GM18517 (cell line): ENCODE data around the gene PDE9A.

Experiments used
- ATAC-seq: cut with Tn5 transposase; IDR thresholded peaks from one replicate; pipeline ENCODE4 v1.9.1; 2021; ENCODE audit warnings: mild to moderate bottlenecking, moderate library complexity; ENCODE audit not compliant: unreplicated experiment

The PDE9A gene

GRCh38 chr21:42767561-42767835, 114.1 kb downstream of the PDE9A start:
- no peak for ATAC-seq

- ATAC-seq, result no peak
Observed at GRCh38 chr21:42768324-42769121, 115.1 kb downstream of the PDE9A start.

- no peak for ATAC-seq
Observed at GRCh38 chr21:42769183-42769819, 115.9 kb downstream of the PDE9A start.

- no peak for ATAC-seq
Observed at GRCh38 chr21:42769820-42770716, 116.6 kb downstream of the PDE9A start.

GRCh38 chr21:42770717-42771502, 117.5 kb downstream of the PDE9A start:
- ATAC-seq, result no peak

- no peak for ATAC-seq
Observed at GRCh38 chr21:42771503-42771805, 118.0 kb downstream of the PDE9A start.

- ATAC-seq, result no peak
Observed at GRCh38 chr21:42775123-42775522, 121.7 kb downstream of the PDE9A start.

GRCh38 chr21:42775891-42776290, 122.5 kb downstream of the PDE9A start:
- ATAC-seq, result no peak

- no peak for ATAC-seq
Observed at GRCh38 chr21:42777064-42777756, 123.8 kb downstream of the PDE9A start.

- no peak for ATAC-seq
Observed at GRCh38 chr21:42777757-42778344, 124.4 kb downstream of the PDE9A start.

GRCh38 chr21:42779431-42779861, 126.0 kb downstream of the PDE9A start:
- no peak for ATAC-seq

- no peak for ATAC-seq
Observed at GRCh38 chr21:42780617-42781016, 127.2 kb downstream of the PDE9A start.

GRCh38 chr21:42781150-42781970, 127.9 kb downstream of the PDE9A start:
- ATAC-seq, result no peak

- ATAC-seq, result no peak
Observed at GRCh38 chr21:42781971-42782722, 128.7 kb downstream of the PDE9A start.

- ATAC-seq, result no peak
Observed at GRCh38 chr21:42782723-42783242, 129.4 kb downstream of the PDE9A start.

- no peak for ATAC-seq
Observed at GRCh38 chr21:42784276-42784675, 130.9 kb downstream of the PDE9A start.

- no peak for ATAC-seq
Observed at GRCh38 chr21:42784896-42785451, 131.6 kb downstream of the PDE9A start.
